Measurements from ENCODE around the gene ZNF248. TPM values are rescaled to one million over a fixed set of nuclear protein-coding genes. Genes with fewer than 3 reads are reported as not detected.

The ZNF248 gene
- total RNA-seq, 1 donor from 2014 or later, result 0.75 TPM

DNA sequence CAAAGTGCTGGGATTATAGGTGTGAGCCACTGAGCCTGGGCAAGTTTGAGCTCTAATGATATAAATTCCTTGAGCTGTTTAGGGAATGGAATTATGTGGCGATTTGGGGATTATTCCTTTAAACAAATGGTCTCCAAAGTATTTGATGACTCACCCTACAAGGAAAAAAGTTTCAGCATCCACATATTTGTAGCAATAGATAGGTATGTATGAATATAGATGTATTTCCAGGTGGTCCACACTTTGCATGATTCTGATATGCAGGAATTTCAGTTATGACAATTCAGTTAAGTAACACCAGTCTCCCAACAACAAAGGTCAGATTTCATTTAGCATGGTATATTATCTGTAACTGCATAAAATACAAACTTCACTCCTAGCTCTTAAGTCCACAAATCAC lies 92.2 kb downstream of the ZNF248 start:
- no peaks in the 10 kb centered on the region for H3K36me3 ChIP-seq (ENCODE audit: insufficient read depth, low read length)
- no peak overlapping the region for H3K4me3 Mint-ChIP-seq (ENCODE audit: unreplicated experiment)
- H3K4me1 ChIP-seq (ENCODE audit: insufficient read depth, low read length), result no peaks in the 10 kb centered on the region
- no peaks in the 10 kb centered on the region for H3K36me3 Mint-ChIP-seq (ENCODE audit: low read depth, unreplicated experiment)
- no peak overlapping the region for H3K9ac ChIP-seq (ENCODE audit: low read length)
- no peak overlapping the region for H3K27ac ChIP-seq (ENCODE audit: low read depth, low read length)
- no peaks in the 10 kb centered on the region for H3K9me3 ChIP-seq (ENCODE audit: insufficient read depth, low read depth, low read length)
- no peak overlapping the region for H3K4me2 ChIP-seq (ENCODE audit: low read length)
- no peak for FAIRE-seq
- no peak for DNase-seq (ENCODE audit: low read depth)
- H3K27me3 Mint-ChIP-seq (ENCODE audit: low read depth, unreplicated experiment), result no peaks in the 10 kb centered on the region
- H3K4me1 Mint-ChIP-seq (ENCODE audit: low read depth, unreplicated experiment), result no peaks in the 10 kb centered on the region
- H3K79me2 ChIP-seq (ENCODE audit: insufficient read depth, low read length), result no peaks in the 10 kb centered on the region
- H3K27me3 ChIP-seq (ENCODE audit: insufficient read depth, low read length), result no peaks in the 10 kb centered on the region
- TF ChIP-seq EZH2 (IDR thresholded peaks at IDR 0.05; ENCODE audit: insufficient read depth, low read length), result no peak
- TF ChIP-seq, protein P1, sequence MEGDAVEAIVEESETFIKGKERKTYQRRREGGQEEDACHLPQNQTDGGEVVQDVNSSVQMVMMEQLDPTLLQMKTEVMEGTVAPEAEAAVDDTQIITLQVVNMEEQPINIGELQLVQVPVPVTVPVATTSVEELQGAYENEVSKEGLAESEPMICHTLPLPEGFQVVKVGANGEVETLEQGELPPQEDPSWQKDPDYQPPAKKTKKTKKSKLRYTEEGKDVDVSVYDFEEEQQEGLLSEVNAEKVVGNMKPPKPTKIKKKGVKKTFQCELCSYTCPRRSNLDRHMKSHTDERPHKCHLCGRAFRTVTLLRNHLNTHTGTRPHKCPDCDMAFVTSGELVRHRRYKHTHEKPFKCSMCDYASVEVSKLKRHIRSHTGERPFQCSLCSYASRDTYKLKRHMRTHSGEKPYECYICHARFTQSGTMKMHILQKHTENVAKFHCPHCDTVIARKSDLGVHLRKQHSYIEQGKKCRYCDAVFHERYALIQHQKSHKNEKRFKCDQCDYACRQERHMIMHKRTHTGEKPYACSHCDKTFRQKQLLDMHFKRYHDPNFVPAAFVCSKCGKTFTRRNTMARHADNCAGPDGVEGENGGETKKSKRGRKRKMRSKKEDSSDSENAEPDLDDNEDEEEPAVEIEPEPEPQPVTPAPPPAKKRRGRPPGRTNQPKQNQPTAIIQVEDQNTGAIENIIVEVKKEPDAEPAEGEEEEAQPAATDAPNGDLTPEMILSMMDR (IDR thresholded peaks at IDR 0.05; ENCODE audit: insufficient read depth, low read depth, low read length), result no peak
- no peak overlapping the region for H2AFZ ChIP-seq (ENCODE audit: low read depth, low read length)
- no peak overlapping the region for H3K4me3 ChIP-seq (ENCODE audit: insufficient read depth, low read depth, low read length)
- no peaks in the 10 kb centered on the region for H4K20me1 ChIP-seq (ENCODE audit: insufficient read depth, low read length)
- H3K27ac Mint-ChIP-seq (ENCODE audit: unreplicated experiment), result no peak overlapping the region
- H3K9me3 Mint-ChIP-seq (ENCODE audit: unreplicated experiment), result peaks cover 15% of the 10 kb centered on the region

GRCh38 chr10:37763132-37763531 lies 94.3 kb downstream of the ZNF248 start:
- no peaks in the 10 kb centered on the region for H3K9me3 ChIP-seq (ENCODE audit: insufficient read depth, low read depth, low read length)
- peaks cover 11% of the 10 kb centered on the region for H3K9me3 Mint-ChIP-seq (ENCODE audit: unreplicated experiment)

DNA sequence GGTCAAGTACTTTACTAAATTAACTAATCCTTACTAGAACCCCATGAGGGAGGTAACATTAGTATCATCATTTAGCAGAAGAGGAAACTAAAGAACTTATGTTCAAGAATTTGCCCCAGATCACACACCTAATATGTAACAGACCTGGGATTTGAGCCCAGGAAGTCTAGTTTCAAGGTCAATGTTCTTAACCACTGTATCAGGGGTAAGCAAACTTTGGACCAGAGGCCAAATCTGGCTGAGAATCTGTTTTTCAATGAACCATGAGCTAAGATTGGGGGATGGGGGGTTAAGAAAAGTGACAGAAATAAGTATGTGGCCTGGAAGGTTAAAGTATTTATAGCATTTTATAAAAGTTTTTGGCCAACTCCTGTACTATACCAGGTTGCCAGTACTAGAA lies 95.1 kb downstream of the ZNF248 start:
- H3K9ac ChIP-seq (ENCODE audit: low read length), result no peak overlapping the region
- H3K27me3 Mint-ChIP-seq (ENCODE audit: low read depth, unreplicated experiment), result no peaks in the 10 kb centered on the region
- no peaks in the 10 kb centered on the region for H3K79me2 ChIP-seq (ENCODE audit: insufficient read depth, low read length)
- H3K4me1 Mint-ChIP-seq (ENCODE audit: low read depth, unreplicated experiment), result no peaks in the 10 kb centered on the region
- H3K27ac Mint-ChIP-seq (ENCODE audit: unreplicated experiment), result no peak overlapping the region
- H2AFZ ChIP-seq (ENCODE audit: low read depth, low read length), result no peak overlapping the region
- TF ChIP-seq, protein P1 (IDR thresholded peaks at IDR 0.05; ENCODE audit: insufficient read depth, low read depth, low read length), result no peak
- TF ChIP-seq EZH2 (IDR thresholded peaks at IDR 0.05; ENCODE audit: insufficient read depth, low read length), result no peak
- FAIRE-seq, result no peak
- no peaks in the 10 kb centered on the region for H3K36me3 ChIP-seq (ENCODE audit: insufficient read depth, low read length)
- no peak overlapping the region for H3K27ac ChIP-seq (ENCODE audit: low read depth, low read length)
- no peak overlapping the region for H3K4me3 ChIP-seq (ENCODE audit: insufficient read depth, low read depth, low read length)
- no peaks in the 10 kb centered on the region for H4K20me1 ChIP-seq (ENCODE audit: insufficient read depth, low read length)
- no peaks in the 10 kb centered on the region for H3K4me1 ChIP-seq (ENCODE audit: insufficient read depth, low read length)
- no peak overlapping the region for H3K4me2 ChIP-seq (ENCODE audit: low read length)
- H3K9me3 ChIP-seq (ENCODE audit: insufficient read depth, low read depth, low read length), result no peaks in the 10 kb centered on the region
- H3K36me3 Mint-ChIP-seq (ENCODE audit: low read depth, unreplicated experiment), result no peaks in the 10 kb centered on the region
- DNase-seq (ENCODE audit: low read depth), result no peak
- peaks cover 11% of the 10 kb centered on the region for H3K9me3 Mint-ChIP-seq (ENCODE audit: unreplicated experiment)
- H3K4me3 Mint-ChIP-seq (ENCODE audit: unreplicated experiment), result no peak overlapping the region
- H3K27me3 ChIP-seq (ENCODE audit: insufficient read depth, low read length), result no peaks in the 10 kb centered on the region

More at GRCh38 chr10:37763132-37763531, 94.3 kb downstream of the ZNF248 start:
- Mint-ChIP-seq H3K4me3 (ENCODE audit: unreplicated experiment) (no peak overlapping the region), H3K4me1 (ENCODE audit: low read depth, unreplicated experiment) (no peaks in the 10 kb centered on the region), H3K36me3 (ENCODE audit: low read depth, unreplicated experiment) (no peaks in the 10 kb centered on the region), H3K27ac (ENCODE audit: unreplicated experiment) (no peak overlapping the region), H3K27me3 (ENCODE audit: low read depth, unreplicated experiment) (no peaks in the 10 kb centered on the region)
- DNase-seq (ENCODE audit: low read depth) (no peak), FAIRE-seq (no peak)
- Histone ChIP-seq H3K79me2 (ENCODE audit: insufficient read depth, low read length) (no peaks in the 10 kb centered on the region), H3K36me3 (ENCODE audit: insufficient read depth, low read length) (no peaks in the 10 kb centered on the region), H3K27ac (ENCODE audit: low read depth, low read length) (no peak overlapping the region), H3K27me3 (ENCODE audit: insufficient read depth, low read length) (no peaks in the 10 kb centered on the region), H3K4me2 (ENCODE audit: low read length) (no peak overlapping the region), H4K20me1 (ENCODE audit: insufficient read depth, low read length) (no peaks in the 10 kb centered on the region), H3K4me1 (ENCODE audit: insufficient read depth, low read length) (no peaks in the 10 kb centered on the region), H2AFZ (ENCODE audit: low read depth, low read length) (no peak overlapping the region), H3K9ac (ENCODE audit: low read length) (no peak overlapping the region), H3K4me3 (ENCODE audit: insufficient read depth, low read depth, low read length) (no peak overlapping the region)
- TF ChIP-seq, protein P1 (IDR thresholded peaks at IDR 0.05; ENCODE audit: insufficient read depth, low read depth, low read length), result no peak
- TF ChIP-seq EZH2 (IDR thresholded peaks at IDR 0.05; ENCODE audit: insufficient read depth, low read length), result no peak

All from astrocyte (in vitro differentiated cells and primary cell).